ENCODE data around the gene VANGL2. TPM values are rescaled to one million over a fixed set of nuclear protein-coding genes. Genes with fewer than 3 reads are reported as not detected.

The VANGL2 gene
- total RNA-seq, 6 experiments from 2014 or later, result 0.06 to 0.22 (median 0.12) TPM

GRCh38 chr1:160438935-160439334 is 38.6 kb downstream of the VANGL2 start:
- H3K9me3 ChIP-seq, result no peaks in the 10 kb centered on the region

GRCh38 chr1:160439718-160440117 is 39.4 kb downstream of the VANGL2 start:
- Histone ChIP-seq H3K4me3 (no peak overlapping the region), H3K27me3 (no peaks in the 10 kb centered on the region), H3K9me3 (no peaks in the 10 kb centered on the region), H3K27ac (no peak overlapping the region), H3K4me1 (peaks cover 0 to 8% (median 3%) of the 10 kb centered on the region in 4 donors), H3K36me3 (no peaks in the 10 kb centered on the region)
- no peak for ATAC-seq
- 58% methylated on average over 2 of the region's 2 CpGs for WGBS (ENCODE audit: insufficient coverage, low coverage, low lambda C conversion rate, missing lambda C conversion rate)
- intact Hi-C loops (cut with DNase I), result no loop called here
- TF ChIP-seq CTCF (IDR thresholded peaks at IDR 0.05) (no peak), POLR2A (IDR thresholded peaks at IDR 0.05) (no peak)
- no peak for DNase-seq

More at GRCh38 chr1:160438935-160439334, 38.6 kb downstream of the VANGL2 start:
- no peak overlapping the region for H3K27ac ChIP-seq
- ATAC-seq, result no peak
- intact Hi-C loops (cut with DNase I), result no loop called here
- WGBS (ENCODE audit: insufficient coverage, low coverage, low lambda C conversion rate, missing lambda C conversion rate), result 100% methylated on average over 2 of the region's 2 CpGs
- peaks cover 0 to 8% (median 3%) of the 10 kb centered on the region in 4 donors for H3K4me1 ChIP-seq
- no peaks in the 10 kb centered on the region for H3K27me3 ChIP-seq
- no peak for DNase-seq
- no peaks in the 10 kb centered on the region for H3K36me3 ChIP-seq
- TF ChIP-seq POLR2A (IDR thresholded peaks at IDR 0.05) (no peak), CTCF (IDR thresholded peaks at IDR 0.05) (no peak)
- H3K4me3 ChIP-seq, result no peak overlapping the region

DNA sequence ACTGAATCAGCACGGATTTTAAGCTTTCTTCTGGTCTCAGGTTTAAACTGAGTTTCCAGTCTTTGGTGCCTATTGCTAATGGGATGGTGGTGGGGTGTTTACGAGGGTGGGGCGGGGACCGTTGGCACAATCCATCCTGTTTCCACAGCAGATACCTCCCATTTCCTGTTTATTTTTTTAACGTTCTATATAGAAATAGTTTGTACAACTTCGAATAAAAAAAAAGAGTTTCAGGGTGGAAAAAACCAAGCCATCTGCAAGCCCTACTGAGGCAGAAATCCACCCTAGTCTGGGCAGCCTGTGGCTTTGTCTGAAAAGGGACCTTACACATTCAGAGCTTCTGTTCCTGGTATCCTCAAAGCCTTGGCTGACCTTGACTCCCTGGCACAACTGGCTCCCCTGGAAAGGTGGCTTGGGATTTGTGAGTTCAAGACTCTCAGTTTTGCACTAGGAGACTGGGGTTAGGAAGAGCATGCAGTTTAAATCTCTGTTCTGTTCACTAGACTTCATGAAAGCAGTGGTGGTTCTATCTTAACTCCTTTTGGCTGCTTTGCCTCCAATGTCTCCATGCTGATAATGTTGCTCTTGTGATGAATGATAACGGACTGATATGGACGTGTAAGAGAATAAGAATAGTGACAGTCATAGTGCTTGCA is 46.7 kb downstream of the VANGL2 start:
- 51% methylated on average over 8 of the region's 8 CpGs for WGBS (ENCODE audit: insufficient coverage, low coverage, low lambda C conversion rate, missing lambda C conversion rate)
- H3K9me3 ChIP-seq, result no peaks in the 10 kb centered on the region
- H3K36me3 ChIP-seq, result no peaks in the 10 kb centered on the region
- ATAC-seq (no peak), DNase-seq (no peak)
- TF ChIP-seq CTCF (IDR thresholded peaks at IDR 0.05) (no peak), POLR2A (IDR thresholded peaks at IDR 0.05) (no peak)
- intact Hi-C loops (cut with DNase I), result no loop called here
- no peaks in the 10 kb centered on the region for H3K27me3 ChIP-seq
- no peak overlapping the region for H3K27ac ChIP-seq
- no peak overlapping the region for H3K4me3 ChIP-seq
- H3K4me1 ChIP-seq, result no peaks in the 10 kb centered on the region

- no peaks in the 10 kb centered on the region for H3K4me1 ChIP-seq
- no peak overlapping the region for H3K4me3 ChIP-seq
- no peaks in the 10 kb centered on the region for H3K36me3 ChIP-seq
- 73% methylated on average over 2 of the region's 2 CpGs for WGBS (ENCODE audit: insufficient coverage, low coverage, low lambda C conversion rate, missing lambda C conversion rate)
- DNase-seq, result no peak
- no peaks in the 10 kb centered on the region for H3K9me3 ChIP-seq
- no peak for ATAC-seq
- intact Hi-C loops (cut with DNase I), result no loop called here
- no peak overlapping the region for H3K27ac ChIP-seq
- H3K27me3 ChIP-seq, result no peaks in the 10 kb centered on the region
- TF ChIP-seq POLR2A (IDR thresholded peaks at IDR 0.05) (no peak), CTCF (IDR thresholded peaks at IDR 0.05) (no peak)
Measured at GRCh38 chr1:160449494-160449893, 49.1 kb downstream of the VANGL2 start.
